ENCODE measurements around the gene DNAJC1.
A peak's percentile ranks its signal among the peaks of the same experiment; 100 is the strongest.

Gene DNAJC1

GRCh38 chr10:22002591-22003176 lies 846 bp downstream of the DNAJC1 start:
- Histone ChIP-seq H3K27me3 (replicated peaks) (no peaks in the 10 kb centered on the region), H3K36me3 (replicated peaks) (no peaks in the 10 kb centered on the region), H3K27ac (peak overlapping the region; percentile 81), H3K4me3 (ENCODE audit: low read depth, low read length) (peak overlapping the region; percentile 92)
- peak; percentile 37 for DNase-seq
- in situ Hi-C loops (cut with HindIII; ENCODE audit: low pct_ligation_motif_present, low sequenced_read_pairs), result no loop called here
- no peak for TF ChIP-seq CTCF (IDR thresholded peaks at IDR 0.05; ENCODE audit: low read depth, low read length, missing control alignments)

GRCh38 chr10:21995557-21995956 lies 8.0 kb downstream of the DNAJC1 start:
- Histone ChIP-seq H3K4me3 (ENCODE audit: low read depth, low read length) (no peak overlapping the region), H3K27me3 (replicated peaks) (no peaks in the 10 kb centered on the region), H3K36me3 (replicated peaks) (no peaks in the 10 kb centered on the region), H3K27ac (no peak overlapping the region)
- no peak for DNase-seq
- in situ Hi-C loops (cut with HindIII; ENCODE audit: low pct_ligation_motif_present, low sequenced_read_pairs), result no loop called here
- no peak for TF ChIP-seq CTCF (IDR thresholded peaks at IDR 0.05; ENCODE audit: low read depth, low read length, missing control alignments)

- Histone ChIP-seq H3K36me3 (replicated peaks) (no peaks in the 10 kb centered on the region), H3K27ac (no peak overlapping the region), H3K4me3 (ENCODE audit: low read depth, low read length) (no peak overlapping the region), H3K27me3 (replicated peaks) (no peaks in the 10 kb centered on the region)
- TF ChIP-seq CTCF (IDR thresholded peaks at IDR 0.05; ENCODE audit: low read depth, low read length, missing control alignments), result peak; percentile 1
- no peak for DNase-seq
- in situ Hi-C loops (cut with HindIII; ENCODE audit: low pct_ligation_motif_present, low sequenced_read_pairs), result no loop called here
These were observed 10.0 kb downstream of the DNAJC1 start for GRCh38 chr10:21993360-21994001.

- Histone ChIP-seq H3K27me3 (replicated peaks) (no peaks in the 10 kb centered on the region), H3K4me3 (ENCODE audit: low read depth, low read length) (no peak overlapping the region), H3K36me3 (replicated peaks) (no peaks in the 10 kb centered on the region), H3K27ac (no peak overlapping the region)
- DNase-seq, result no peak
- in situ Hi-C loops (cut with HindIII; ENCODE audit: low pct_ligation_motif_present, low sequenced_read_pairs), result no loop called here
- no peak for TF ChIP-seq CTCF (IDR thresholded peaks at IDR 0.05; ENCODE audit: low read depth, low read length, missing control alignments)
These were observed 11.7 kb downstream of the DNAJC1 start for GRCh38 chr10:21991785-21992184.

GRCh38 chr10:21990449-21990848 lies 13.1 kb downstream of the DNAJC1 start:
- Histone ChIP-seq H3K4me3 (ENCODE audit: low read depth, low read length) (no peak overlapping the region), H3K27me3 (replicated peaks) (no peaks in the 10 kb centered on the region), H3K36me3 (replicated peaks) (no peaks in the 10 kb centered on the region), H3K27ac (no peak overlapping the region)
- no peak for DNase-seq
- TF ChIP-seq CTCF (IDR thresholded peaks at IDR 0.05; ENCODE audit: low read depth, low read length, missing control alignments), result no peak
- in situ Hi-C loops (cut with HindIII; ENCODE audit: low pct_ligation_motif_present, low sequenced_read_pairs), result no loop called here

All from brain microvascular endothelial cell (primary cell).